T-helper 2 cell treated with Interferon-gamma antibody and Interleukin-4, amounts not matched to agents 5 μg/mL and 100 μg/mL, for 36 hours (primary cell): ENCODE measurements around the gene DPP4.

ENCODE experiments used
- DNase-seq: peaks from one replicate; pipeline ENCODE4 v3.0.0; 2021; ENCODE audit warnings: low spot score
- H3K27ac Mint-ChIP-seq: one replicate; pipeline ENCODE4 v1.8.0; 2021; ENCODE audit warnings: mild to moderate bottlenecking, mixed read lengths
- H3K27me3 Mint-ChIP-seq: one replicate; pipeline ENCODE4 v1.8.0; 2021; ENCODE audit warnings: low read depth, mixed read lengths
- H3K36me3 Mint-ChIP-seq: one replicate; pipeline ENCODE4 v1.8.0; 2021; ENCODE audit warnings: low read depth, mixed read lengths
- H3K4me1 Mint-ChIP-seq: one replicate; pipeline ENCODE4 v1.8.0; 2021; ENCODE audit warnings: low read depth, mixed read lengths
- H3K4me3 Mint-ChIP-seq: one replicate; pipeline ENCODE4 v1.8.0; 2022; ENCODE audit warnings: mild to moderate bottlenecking, moderate library complexity, mixed read lengths
- H3K9me3 Mint-ChIP-seq: one replicate; pipeline ENCODE4 v1.8.0; 2021; ENCODE audit warnings: mixed read lengths

The DPP4 gene

GRCh38 chr2:161952783-161953191 is 121.2 kb downstream of the DPP4 start:
- Mint-ChIP-seq H3K27ac (peak overlapping the region; percentile 86), H3K4me1 (peaks cover 67% of the 10 kb centered on the region), H3K36me3 (peaks cover 16% of the 10 kb centered on the region), H3K9me3 (peaks cover 13% of the 10 kb centered on the region), H3K27me3 (no peaks in the 10 kb centered on the region), H3K4me3 (peak overlapping the region; percentile 70)
- DNase-seq: peak; percentile 66

- Mint-ChIP-seq H3K9me3 (no peaks in the 10 kb centered on the region), H3K27ac (no peak overlapping the region), H3K4me3 (no peak overlapping the region), H3K4me1 (peaks cover 43% of the 10 kb centered on the region), H3K36me3 (peaks cover 5% of the 10 kb centered on the region), H3K27me3 (peaks cover 5% of the 10 kb centered on the region)
- DNase-seq: no peak
Measured at GRCh38 chr2:161947836-161948235, 126.2 kb downstream of the DPP4 start.

- no peak for DNase-seq
- Mint-ChIP-seq H3K36me3 (peaks cover 5% of the 10 kb centered on the region), H3K4me1 (peaks cover 39% of the 10 kb centered on the region), H3K9me3 (no peaks in the 10 kb centered on the region), H3K27me3 (peaks cover 5% of the 10 kb centered on the region), H3K27ac (no peak overlapping the region), H3K4me3 (no peak overlapping the region)
Measured at GRCh38 chr2:161947406-161947805, 126.6 kb downstream of the DPP4 start.

GRCh38 chr2:161946489-161947107 is 127.4 kb downstream of the DPP4 start:
- Mint-ChIP-seq H3K27me3 (peaks cover 10% of the 10 kb centered on the region), H3K36me3 (peaks cover 2% of the 10 kb centered on the region), H3K4me3 (no peak overlapping the region), H3K4me1 (peaks cover 34% of the 10 kb centered on the region), H3K9me3 (no peaks in the 10 kb centered on the region), H3K27ac (no peak overlapping the region)
- no peak for DNase-seq

- no peak overlapping the region for H3K27ac Mint-ChIP-seq
Measured at GRCh38 chr2:161943011-161943410, 131.0 kb downstream of the DPP4 start.

More at GRCh38 chr2:161943011-161943410, 131.0 kb downstream of the DPP4 start:
- DNase-seq: no peak
- peaks cover 17% of the 10 kb centered on the region for H3K4me1 Mint-ChIP-seq
- no peaks in the 10 kb centered on the region for H3K36me3 Mint-ChIP-seq
- H3K4me3 Mint-ChIP-seq: no peak overlapping the region
- peaks cover 33% of the 10 kb centered on the region for H3K27me3 Mint-ChIP-seq
- no peaks in the 10 kb centered on the region for H3K9me3 Mint-ChIP-seq
